RWPE1 (cell line): ENCODE measurements around the gene LAMC1.
A peak's percentile ranks its signal among the peaks of the same experiment; 100 is the strongest.

Experiments
- CTCF ChIA-PET: fragments of 350-600 bp; sonication (Branson Sonifier 250); formaldehyde crosslinking; extraction: SDS; loops from one replicate; lab custom pipeline; 2021; lab: Yijun Ruan, JAX
- POLR2A ChIA-PET: fragments of 400-600 bp; formaldehyde crosslinking; extraction: SDS; loops from one replicate; lab custom pipeline; 2020; ENCODE audit warnings: antibody characterized with exemption; ENCODE audit not compliant: low non-redundant PET; lab: Yijun Ruan, JAX
- DNase-seq: peaks from one replicate; pipeline ENCODE4 v3.0.0; 2012; ENCODE audit warnings: low spot score
- H3K27ac ChIP-seq: fragments of 450-650 bp; 2 replicates; pipeline ENCODE4 v1.5.1; 2017
- CTCF ChIP-seq: fragments of 450-650 bp; conservative IDR thresholded peaks from 2 replicates; pipeline ENCODE4 v1.5.1; 2017; ENCODE audit warnings: low read depth, mild to moderate bottlenecking

Gene LAMC1

GRCh38 chr1:183023146-183023600, at the start of gene LAMC1:
TSS of gene LAMC1 (plus strand) at chr1:183023420. CDS start at chr1:183023717, 297 bp downstream.
- CTCF ChIA-PET: no interaction called here
- TF ChIP-seq CTCF: no peak

GRCh38 chr1:182974506-182975191, 48.6 kb upstream of the LAMC1 start:
- POLR2A ChIA-PET: no interaction called here
- DNase-seq: no peak
- H3K27ac ChIP-seq: no peak overlapping the region
- CTCF ChIA-PET: interaction anchor here (0.6 kb wide), 1 partner anchor 930 kb away, joined by 3 read pairs; no protein-coding TSS in a partner anchor
- no peak for TF ChIP-seq CTCF

More at GRCh38 chr1:183023146-183023600, at the start of gene LAMC1:
- DNase-seq: peak; percentile 69
- peak within 1 kb of the TSS; percentile 100 for H3K27ac ChIP-seq
- POLR2A ChIA-PET: no interaction called here

- no peak for DNase-seq
- ChIA-PET CTCF (no interaction called here), POLR2A (no interaction called here)
- H3K27ac ChIP-seq: no peak overlapping the region
- TF ChIP-seq CTCF: no peak
These were observed 45.7 kb upstream of the LAMC1 start for GRCh38 chr1:182977480-182977879.

- CTCF ChIA-PET: interaction anchor here (0.6 to 0.7 kb wide), 2 partner anchors 12 to 28 kb away, joined by 3 to 5 read pairs; no protein-coding TSS in a partner anchor
- H3K27ac ChIP-seq: no peak overlapping the region
- TF ChIP-seq CTCF: no peak
- POLR2A ChIA-PET: no interaction called here
- DNase-seq: no peak
These were observed 44.9 kb upstream of the LAMC1 start for GRCh38 chr1:182978151-182978853.

- ChIA-PET POLR2A (no interaction called here), CTCF (interaction anchor here (0.6 kb wide), 2 partner anchors 83 to 175 kb away, joined by 3 to 4 read pairs; no protein-coding TSS in a partner anchor)
- DNase-seq: no peak
- TF ChIP-seq CTCF: no peak
- no peak overlapping the region for H3K27ac ChIP-seq
These were observed 39.1 kb upstream of the LAMC1 start for GRCh38 chr1:182984138-182984537.

GRCh38 chr1:182984621-182985020, 38.6 kb upstream of the LAMC1 start:
- TF ChIP-seq CTCF: no peak
- H3K27ac ChIP-seq: no peak overlapping the region
- POLR2A ChIA-PET: no interaction called here
- DNase-seq: no peak
- CTCF ChIA-PET: interaction anchor here (0.6 kb wide), 2 partner anchors 83 to 175 kb away, joined by 3 to 4 read pairs; no protein-coding TSS in a partner anchor
